ENCODE data around the gene KRTAP10-8. TPM values are rescaled to one million over a fixed set of nuclear protein-coding genes. Genes with fewer than 3 reads are reported as not detected.

The KRTAP10-8 gene
- total RNA-seq, 4 donors from 2014 or later: 1.3 to 7.2 TPM; not detected in 2

DNA sequence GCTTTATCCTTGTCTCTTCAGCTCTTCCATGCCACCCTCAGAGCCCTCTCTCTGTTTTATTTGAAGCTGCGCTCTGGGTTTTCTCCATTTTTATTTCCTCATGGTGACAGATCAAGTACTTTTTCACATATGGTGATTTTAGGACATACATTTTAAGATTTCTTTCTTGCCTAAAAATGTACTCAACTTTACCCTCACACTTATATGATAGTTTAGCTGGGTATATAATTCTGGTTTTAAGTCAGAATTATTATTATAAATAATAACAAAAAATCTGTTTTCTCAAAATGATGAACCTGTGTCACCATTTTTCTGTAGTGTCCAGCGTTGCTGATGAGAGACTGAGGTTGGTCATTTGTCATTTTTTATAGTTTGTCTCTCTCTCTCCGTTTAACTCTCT, 30.7 kb upstream of the KRTAP10-8 start:
- no peaks in the 10 kb centered on the region for H3K36me3 ChIP-seq

DNA sequence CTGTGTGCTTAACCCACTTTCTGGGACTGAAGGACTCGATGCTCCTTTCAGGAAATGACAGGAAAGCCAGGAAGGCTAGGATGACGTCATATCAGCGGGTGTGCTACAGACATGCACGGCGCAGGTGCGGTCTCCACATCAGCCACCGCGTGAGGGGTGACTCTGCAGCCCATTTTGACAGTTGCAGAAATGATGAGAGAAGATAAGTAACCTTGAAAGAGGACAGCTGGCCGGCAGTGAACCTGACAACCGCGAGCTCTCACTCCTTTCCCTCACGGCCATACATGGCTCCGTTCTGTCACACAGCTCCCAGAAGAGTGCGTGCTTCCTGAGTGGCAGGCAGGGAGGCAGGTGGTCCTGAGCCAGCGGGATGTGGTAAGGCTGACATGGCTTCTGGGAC, 29.8 kb upstream of the KRTAP10-8 start:
- Histone ChIP-seq H3K9me3 (no peaks in the 10 kb centered on the region), H3K4me1 (peaks cover 4% of the 10 kb centered on the region), H3K36me3 (no peaks in the 10 kb centered on the region), H3K27me3 (peaks cover 28% of the 10 kb centered on the region), H3K27ac (no peak overlapping the region), H3K4me3 (no peak overlapping the region)
- 68% methylated on average over 15 of the region's 15 CpGs for WGBS
- no peak for TF ChIP-seq EP300 (IDR thresholded peaks at IDR 0.05)
- TF ChIP-seq, protein P1, sequence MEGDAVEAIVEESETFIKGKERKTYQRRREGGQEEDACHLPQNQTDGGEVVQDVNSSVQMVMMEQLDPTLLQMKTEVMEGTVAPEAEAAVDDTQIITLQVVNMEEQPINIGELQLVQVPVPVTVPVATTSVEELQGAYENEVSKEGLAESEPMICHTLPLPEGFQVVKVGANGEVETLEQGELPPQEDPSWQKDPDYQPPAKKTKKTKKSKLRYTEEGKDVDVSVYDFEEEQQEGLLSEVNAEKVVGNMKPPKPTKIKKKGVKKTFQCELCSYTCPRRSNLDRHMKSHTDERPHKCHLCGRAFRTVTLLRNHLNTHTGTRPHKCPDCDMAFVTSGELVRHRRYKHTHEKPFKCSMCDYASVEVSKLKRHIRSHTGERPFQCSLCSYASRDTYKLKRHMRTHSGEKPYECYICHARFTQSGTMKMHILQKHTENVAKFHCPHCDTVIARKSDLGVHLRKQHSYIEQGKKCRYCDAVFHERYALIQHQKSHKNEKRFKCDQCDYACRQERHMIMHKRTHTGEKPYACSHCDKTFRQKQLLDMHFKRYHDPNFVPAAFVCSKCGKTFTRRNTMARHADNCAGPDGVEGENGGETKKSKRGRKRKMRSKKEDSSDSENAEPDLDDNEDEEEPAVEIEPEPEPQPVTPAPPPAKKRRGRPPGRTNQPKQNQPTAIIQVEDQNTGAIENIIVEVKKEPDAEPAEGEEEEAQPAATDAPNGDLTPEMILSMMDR (IDR thresholded peaks at IDR 0.05): no peak
- TF ChIP-seq POLR2A (IDR thresholded peaks at IDR 0.05): no peak
- no peak for TF ChIP-seq POLR2AphosphoS5 (IDR thresholded peaks at IDR 0.05)
- DNase-seq (ENCODE audit: low spot score in 2 of 2): peak in 1 of 2 donors; percentile 23

More for the DNA sequence above, 30.7 kb upstream of the KRTAP10-8 start:
- DNase-seq (ENCODE audit: low spot score in 2 of 2): no peak
- Histone ChIP-seq H3K27me3 (peaks cover 26% of the 10 kb centered on the region), H3K4me3 (no peak overlapping the region), H3K27ac (no peak overlapping the region), H3K9me3 (no peaks in the 10 kb centered on the region), H3K4me1 (peaks cover 4% of the 10 kb centered on the region)
- WGBS: 91% methylated on average over 3 of the region's 3 CpGs
- no peak for TF ChIP-seq POLR2AphosphoS5 (IDR thresholded peaks at IDR 0.05)
- TF ChIP-seq EP300 (IDR thresholded peaks at IDR 0.05): no peak
- TF ChIP-seq, protein P1 (IDR thresholded peaks at IDR 0.05): no peak
- TF ChIP-seq POLR2A (IDR thresholded peaks at IDR 0.05): no peak

DNA sequence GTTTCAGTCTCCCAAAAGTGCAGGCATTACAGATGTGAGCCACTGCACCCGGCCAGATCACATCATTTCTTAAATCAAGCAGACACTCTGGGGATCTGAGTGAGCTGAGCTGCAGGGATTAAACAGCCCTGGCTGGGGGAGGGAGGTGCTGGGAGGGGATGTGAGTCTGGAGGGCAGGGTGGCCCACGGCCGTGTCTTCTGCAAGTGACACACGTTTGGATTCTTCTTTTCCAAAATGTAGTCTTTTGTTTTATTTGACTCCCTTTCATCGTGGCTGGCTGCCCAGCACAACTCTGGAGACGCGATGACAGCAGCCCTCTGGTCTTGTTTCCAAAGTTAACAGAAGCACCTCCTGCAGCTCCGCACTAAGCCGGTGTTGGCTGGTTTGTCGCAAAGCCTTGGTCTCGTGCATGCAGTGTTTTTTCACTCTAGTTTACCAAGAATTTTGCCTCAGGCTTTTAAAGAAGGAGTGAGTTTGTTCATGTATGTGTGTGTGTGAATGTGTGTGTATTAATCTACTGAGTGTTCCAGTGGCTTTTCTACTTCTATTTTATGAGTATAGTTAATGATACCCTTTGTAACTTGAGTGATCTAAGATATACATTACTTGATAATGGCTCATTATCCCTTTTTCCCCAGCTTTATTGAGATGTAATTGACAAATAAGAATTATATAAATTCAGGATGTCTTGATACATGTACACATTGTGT, 28.6 kb upstream of the KRTAP10-8 start:
- peak in 1 of 2 donors; percentile 76 for DNase-seq (ENCODE audit: low spot score in 2 of 2)
- H3K36me3 ChIP-seq: no peaks in the 10 kb centered on the region
- H3K4me1 ChIP-seq: peaks cover 4% of the 10 kb centered on the region
- no peak overlapping the region for H3K4me3 ChIP-seq
- H3K27me3 ChIP-seq: peaks cover 28% of the 10 kb centered on the region
- no peak overlapping the region for H3K27ac ChIP-seq
- 22% methylated on average over 11 of the region's 11 CpGs for WGBS
- H3K9me3 ChIP-seq: no peaks in the 10 kb centered on the region
- TF ChIP-seq, protein P1 (IDR thresholded peaks at IDR 0.05): no peak
- TF ChIP-seq EP300 (IDR thresholded peaks at IDR 0.05) (no peak), POLR2A (IDR thresholded peaks at IDR 0.05) (no peak), POLR2AphosphoS5 (IDR thresholded peaks at IDR 0.05) (no peak)

DNA sequence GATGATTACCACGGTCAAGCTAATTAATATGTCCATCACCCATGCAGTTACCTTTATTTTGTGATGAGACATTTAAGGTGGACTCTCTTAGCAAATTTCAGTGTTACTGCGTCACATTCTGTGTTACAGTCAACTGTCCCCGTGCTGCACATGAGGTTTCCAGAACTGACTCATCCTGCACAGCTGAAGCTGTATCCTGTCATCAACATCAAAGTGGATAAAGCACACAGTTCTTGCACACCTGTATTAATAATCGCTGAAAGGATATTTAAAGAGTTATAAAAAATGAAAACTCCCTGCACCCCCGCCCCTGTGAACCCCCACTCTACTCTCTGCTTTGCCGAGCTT, 28.1 kb upstream of the KRTAP10-8 start:
- H3K4me3 ChIP-seq: no peak overlapping the region
- H3K27me3 ChIP-seq: peaks cover 24% of the 10 kb centered on the region
- H3K36me3 ChIP-seq: no peaks in the 10 kb centered on the region
- WGBS: 51% methylated on average over 6 of the region's 6 CpGs
- TF ChIP-seq, protein P1 (IDR thresholded peaks at IDR 0.05): no peak
- no peak for TF ChIP-seq POLR2AphosphoS5 (IDR thresholded peaks at IDR 0.05)
- TF ChIP-seq EP300 (IDR thresholded peaks at IDR 0.05): no peak
- no peak for TF ChIP-seq POLR2A (IDR thresholded peaks at IDR 0.05)
- no peak overlapping the region for H3K27ac ChIP-seq
- DNase-seq (ENCODE audit: low spot score in 2 of 2): no peak
- H3K4me1 ChIP-seq: peaks cover 4% of the 10 kb centered on the region
- H3K9me3 ChIP-seq: no peaks in the 10 kb centered on the region

DNA sequence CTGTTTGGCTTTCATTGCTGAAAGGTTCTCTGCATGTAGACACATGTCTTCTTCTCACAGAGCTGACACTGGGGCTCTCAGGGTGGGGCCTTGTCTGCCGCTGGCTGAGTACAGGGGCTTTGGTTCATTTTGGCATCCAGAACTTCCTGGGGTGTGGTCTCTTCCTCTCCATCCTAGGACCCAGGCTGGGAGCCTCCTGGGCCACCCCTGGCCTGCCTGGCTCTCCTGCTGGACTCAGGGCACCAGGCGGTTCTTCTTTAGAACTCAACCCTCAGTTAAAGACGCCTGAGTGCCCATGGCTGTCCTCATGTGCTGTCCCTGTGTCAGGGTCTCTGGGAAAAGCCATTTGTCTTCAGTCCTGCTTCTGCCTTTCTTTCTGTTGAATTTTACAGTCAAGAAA, 26.0 kb upstream of the KRTAP10-8 start:
- Histone ChIP-seq H3K27me3 (peaks cover 43% of the 10 kb centered on the region), H3K4me1 (no peaks in the 10 kb centered on the region), H3K36me3 (no peaks in the 10 kb centered on the region), H3K4me3 (no peak overlapping the region), H3K27ac (no peak overlapping the region), H3K9me3 (no peaks in the 10 kb centered on the region)
- WGBS: 67% methylated on average over 3 of the region's 3 CpGs
- TF ChIP-seq EP300 (IDR thresholded peaks at IDR 0.05) (no peak), POLR2AphosphoS5 (IDR thresholded peaks at IDR 0.05) (no peak), POLR2A (IDR thresholded peaks at IDR 0.05) (no peak)
- TF ChIP-seq, protein P1 (IDR thresholded peaks at IDR 0.05): no peak
- DNase-seq (ENCODE audit: low spot score in 2 of 2): no peak
